Rectal smooth muscle tissue (tissue), 1 donor: Measurements from ENCODE around the gene ELAVL4.
"Not testable (repeated sequence)": the region's sequence is repeated elsewhere in the genome, so short reads cannot be mapped to it uniquely, and the experiment has no call there.

Experiments
- H3K27ac ChIP-seq: one replicate; pipeline ENCODE4 v1.7.0; 2013; ENCODE audit warnings: low read depth, low read length, inconsistent platforms
- H3K27me3 ChIP-seq: one replicate; pipeline ENCODE4 v1.7.0; 2013; ENCODE audit warnings: low read length; ENCODE audit not compliant: control insufficient read depth, insufficient read depth
- H3K36me3 ChIP-seq: one replicate; pipeline ENCODE4 v1.7.0; 2013; ENCODE audit warnings: low read length; ENCODE audit not compliant: control insufficient read depth, insufficient read depth
- H3K4me1 ChIP-seq: one replicate; pipeline ENCODE4 v1.7.0; 2013; ENCODE audit warnings: low read length; ENCODE audit not compliant: control insufficient read depth, insufficient read depth
- H3K4me3 ChIP-seq: one replicate; pipeline ENCODE4 v1.7.0; 2013; ENCODE audit warnings: low read length
- H3K9ac ChIP-seq: one replicate; pipeline ENCODE4 v1.7.0; 2013; ENCODE audit warnings: low read length

ELAVL4 gene

DNA sequence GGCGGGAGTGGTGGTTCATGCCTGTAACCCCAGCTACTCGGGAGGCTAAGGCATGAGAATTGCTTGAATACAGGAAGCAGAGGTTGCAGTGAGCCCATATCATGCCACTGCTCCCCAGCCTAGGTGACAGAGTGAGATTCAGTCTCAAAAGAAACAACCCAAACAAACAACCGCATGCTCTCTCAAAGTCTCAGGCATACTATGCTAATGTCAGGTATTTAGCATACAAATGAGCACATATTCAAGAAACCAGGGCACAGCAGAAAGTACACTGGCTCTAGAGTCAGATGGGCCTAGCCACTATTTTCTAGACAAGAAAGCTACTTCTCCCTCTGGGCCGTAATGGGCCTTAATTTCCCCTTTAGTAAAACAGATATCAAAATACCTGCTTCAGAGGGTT, 55.0 kb downstream of the ELAVL4 start:
- Histone ChIP-seq H3K4me1 (no peaks in the 10 kb centered on the region), H3K27ac (no peak overlapping the region), H3K36me3 (no peaks in the 10 kb centered on the region), H3K4me3 (no peak overlapping the region), H3K9ac (no peak overlapping the region), H3K27me3 (no peaks in the 10 kb centered on the region)

DNA sequence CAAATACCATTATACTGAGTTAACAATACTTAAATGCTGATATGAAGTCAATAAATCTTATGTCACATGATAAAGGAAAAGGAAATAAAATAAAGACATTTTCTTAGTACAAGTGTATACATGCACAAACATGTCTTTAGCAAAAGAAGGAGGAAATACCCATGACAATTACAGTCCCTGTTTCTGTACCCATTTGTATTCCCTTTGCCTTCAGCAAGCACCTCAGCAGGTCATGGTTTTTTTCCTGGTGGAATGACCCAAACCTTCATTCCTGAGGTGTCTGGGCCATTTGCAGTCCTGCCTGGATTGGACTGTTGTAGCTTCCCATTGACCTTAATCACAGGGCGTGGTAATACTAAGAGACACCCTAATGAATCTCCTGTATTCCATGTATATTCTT, 57.6 kb downstream of the ELAVL4 start:
- not testable (repeated sequence) for H3K36me3 ChIP-seq, H3K27ac ChIP-seq, H3K27me3 ChIP-seq, H3K4me1 ChIP-seq, H3K9ac ChIP-seq, H3K4me3 ChIP-seq

- Histone ChIP-seq H3K27me3 (no peaks in the 10 kb centered on the region), H3K4me1 (no peaks in the 10 kb centered on the region), H3K27ac (no peak overlapping the region), H3K4me3 (no peak overlapping the region), H3K9ac (no peak overlapping the region), H3K36me3 (no peaks in the 10 kb centered on the region)
These were observed 63.6 kb downstream of the ELAVL4 start for GRCh38 chr1:50172299-50172698.

- Histone ChIP-seq H3K36me3 (no peaks in the 10 kb centered on the region), H3K27me3 (no peaks in the 10 kb centered on the region), H3K4me1 (no peaks in the 10 kb centered on the region), H3K9ac (no peak overlapping the region), H3K27ac (no peak overlapping the region), H3K4me3 (no peak overlapping the region)
These were observed 65.4 kb downstream of the ELAVL4 start for GRCh38 chr1:50174101-50174500.

DNA sequence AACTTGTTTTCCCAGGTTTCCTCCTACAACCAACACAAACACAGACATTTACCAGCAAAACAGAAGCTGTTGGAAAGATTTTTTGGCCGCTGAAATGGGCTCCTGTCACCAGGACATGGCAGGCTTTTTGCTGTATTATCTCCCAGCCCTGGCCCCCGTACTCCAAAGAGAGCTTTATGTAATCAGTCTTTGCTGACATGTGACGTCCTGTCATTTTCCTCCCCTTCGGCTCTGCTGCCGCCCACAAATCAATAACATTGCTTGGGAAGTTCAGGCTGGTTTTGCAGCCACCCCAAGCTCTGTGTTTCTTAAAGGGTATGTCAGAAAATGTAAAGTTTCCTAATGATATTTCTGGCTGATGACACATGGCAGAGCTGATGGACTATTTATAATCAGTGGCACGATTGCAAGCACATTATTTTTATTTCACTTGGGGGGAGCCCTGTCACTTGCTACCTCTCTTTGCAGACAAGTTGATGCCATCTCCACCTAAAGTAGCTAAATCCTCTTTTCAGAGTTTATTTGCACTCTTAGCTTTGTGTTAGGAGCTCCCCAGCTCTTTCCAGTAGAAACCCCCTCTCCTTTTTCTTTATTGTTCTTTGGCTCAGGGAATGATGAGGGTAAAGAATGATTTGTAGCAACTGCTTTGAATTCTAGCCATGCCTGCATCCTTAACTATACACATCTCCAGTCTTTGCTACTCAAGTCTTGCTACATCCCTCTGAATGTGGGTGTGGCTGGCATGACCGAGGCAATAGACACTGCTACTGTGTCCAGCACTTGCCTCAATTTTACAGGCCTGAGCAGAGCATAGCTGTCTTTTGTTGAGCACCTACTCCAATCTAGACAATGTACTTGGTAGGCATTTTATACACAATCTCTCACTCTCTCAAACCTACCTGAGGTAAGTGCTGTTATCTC, 67.3 kb downstream of the ELAVL4 start:
- Histone ChIP-seq H3K9ac (no peak overlapping the region), H3K27me3 (no peaks in the 10 kb centered on the region), H3K4me3 (no peak overlapping the region), H3K4me1 (no peaks in the 10 kb centered on the region), H3K36me3 (no peaks in the 10 kb centered on the region), H3K27ac (no peak overlapping the region)

- Histone ChIP-seq H3K36me3 (no peaks in the 10 kb centered on the region), H3K9ac (no peak overlapping the region), H3K4me3 (no peak overlapping the region), H3K27me3 (no peaks in the 10 kb centered on the region), H3K4me1 (no peaks in the 10 kb centered on the region), H3K27ac (no peak overlapping the region)
These were observed 69.3 kb downstream of the ELAVL4 start for GRCh38 chr1:50177994-50178393.

DNA sequence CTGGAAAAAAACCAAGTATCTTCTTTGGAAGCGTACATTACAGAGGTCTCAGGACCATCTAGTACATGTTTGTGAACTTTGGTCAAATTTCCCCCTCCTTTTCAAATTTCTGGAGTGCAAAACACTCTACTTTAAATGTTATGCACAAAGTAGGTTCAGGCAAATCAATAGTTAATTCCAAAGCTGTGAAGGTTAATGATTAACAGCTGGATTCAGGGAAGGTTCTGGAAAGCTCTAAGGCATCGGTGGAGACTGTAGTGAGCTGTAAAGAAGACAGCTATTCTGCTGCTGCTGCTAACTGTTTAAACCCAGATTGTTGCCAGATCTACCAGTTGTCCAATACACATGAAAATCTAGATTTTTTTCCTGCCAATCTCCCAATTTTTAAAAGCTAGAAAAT, 70.9 kb downstream of the ELAVL4 start:
- Histone ChIP-seq H3K4me3 (no peak overlapping the region), H3K36me3 (no peaks in the 10 kb centered on the region), H3K9ac (no peak overlapping the region), H3K27ac (no peak overlapping the region), H3K27me3 (no peaks in the 10 kb centered on the region), H3K4me1 (no peaks in the 10 kb centered on the region)

DNA sequence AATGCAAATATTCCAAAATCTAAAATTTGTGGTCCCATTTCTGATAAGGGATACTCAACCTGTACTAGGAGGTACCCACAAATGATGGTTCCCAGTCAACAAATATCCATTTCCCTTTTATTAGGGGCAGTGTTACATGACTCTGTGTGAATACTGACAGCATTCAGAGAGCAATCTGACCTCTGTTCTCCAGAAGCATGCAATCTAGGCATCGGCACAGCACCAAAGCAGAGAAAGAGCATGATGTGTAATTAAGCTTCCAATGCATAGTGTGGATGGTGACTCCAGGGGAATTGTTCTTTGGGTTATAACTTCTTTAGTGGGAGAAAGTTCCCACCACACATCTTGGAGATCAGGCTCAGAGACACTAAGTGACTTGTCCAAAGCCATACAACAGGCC, 71.6 kb downstream of the ELAVL4 start:
- Histone ChIP-seq H3K9ac (no peak overlapping the region), H3K4me1 (no peaks in the 10 kb centered on the region), H3K27ac (no peak overlapping the region), H3K36me3 (no peaks in the 10 kb centered on the region), H3K27me3 (no peaks in the 10 kb centered on the region), H3K4me3 (no peak overlapping the region)

DNA sequence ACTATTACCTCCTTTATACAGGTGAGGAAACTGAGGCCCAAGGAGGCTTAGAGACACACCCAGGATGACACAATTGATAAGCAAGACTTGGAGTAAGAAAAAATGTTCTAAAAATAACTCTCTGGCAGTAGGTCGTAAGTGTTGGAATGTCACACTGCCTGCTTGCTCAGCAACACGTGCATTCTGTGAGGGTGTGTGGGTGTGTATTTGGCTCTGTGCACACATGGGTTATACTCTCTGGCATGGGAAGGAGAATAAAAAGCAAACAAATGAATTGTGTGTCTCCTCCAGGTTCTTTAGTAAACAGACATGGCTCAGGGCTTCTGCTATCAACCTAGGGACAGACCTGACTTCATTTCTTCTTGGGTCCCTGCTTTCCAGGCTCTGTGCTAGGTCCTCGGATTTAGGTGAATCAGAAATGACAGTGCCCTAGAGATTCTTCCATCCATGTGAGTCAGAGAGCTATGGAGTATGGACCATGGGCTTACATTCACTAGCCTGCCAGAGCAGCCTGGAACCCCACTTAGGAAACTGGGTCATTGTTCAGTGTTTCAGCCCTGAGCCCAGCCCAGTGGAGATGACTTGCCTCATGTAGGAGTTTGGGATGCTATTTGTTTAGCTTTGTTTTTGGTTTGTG, 72.4 kb downstream of the ELAVL4 start:
- Histone ChIP-seq H3K4me1 (no peaks in the 10 kb centered on the region), H3K27me3 (no peaks in the 10 kb centered on the region), H3K36me3 (no peaks in the 10 kb centered on the region), H3K27ac (no peak overlapping the region), H3K4me3 (no peak overlapping the region), H3K9ac (no peak overlapping the region)

GRCh38 chr1:50183378-50184133, 74.8 kb downstream of the ELAVL4 start:
- H3K4me1 ChIP-seq, result no peaks in the 10 kb centered on the region
- H3K9ac ChIP-seq, result no peak overlapping the region
- no peaks in the 10 kb centered on the region for H3K36me3 ChIP-seq
- H3K4me3 ChIP-seq, result no peak overlapping the region
- no peak overlapping the region for H3K27ac ChIP-seq
- no peaks in the 10 kb centered on the region for H3K27me3 ChIP-seq

GRCh38 chr1:50189369-50189768, 80.6 kb downstream of the ELAVL4 start:
- H3K4me3 ChIP-seq, result no peak overlapping the region
- no peaks in the 10 kb centered on the region for H3K27me3 ChIP-seq
- H3K36me3 ChIP-seq, result no peaks in the 10 kb centered on the region
- no peaks in the 10 kb centered on the region for H3K4me1 ChIP-seq
- H3K9ac ChIP-seq, result no peak overlapping the region
- no peak overlapping the region for H3K27ac ChIP-seq

DNA sequence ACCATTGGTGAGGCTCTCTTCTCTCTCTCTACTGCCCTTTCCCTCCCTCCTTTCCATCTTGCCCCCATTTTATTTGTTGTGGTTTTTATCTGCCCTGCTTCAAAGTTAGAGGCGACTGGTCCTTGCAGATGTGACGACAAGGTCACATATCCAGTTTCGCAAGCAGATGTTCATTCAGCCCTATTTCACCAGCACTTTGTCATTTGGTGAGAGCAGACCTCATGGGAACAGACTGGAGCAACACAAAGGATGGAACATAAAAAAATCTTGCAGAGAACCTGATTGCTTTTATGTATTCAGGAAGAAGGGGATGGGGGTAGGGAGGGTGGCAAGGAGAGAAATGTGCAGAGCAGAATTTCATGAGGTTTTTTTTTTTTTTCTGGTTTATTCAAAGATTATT, 84.3 kb downstream of the ELAVL4 start:
- Histone ChIP-seq H3K4me1 (no peaks in the 10 kb centered on the region), H3K9ac (no peak overlapping the region), H3K27me3 (peaks cover 1% of the 10 kb centered on the region)

More for the DNA sequence above, 84.3 kb downstream of the ELAVL4 start:
- Histone ChIP-seq H3K36me3 (no peaks in the 10 kb centered on the region), H3K27ac (no peak overlapping the region), H3K4me3 (no peak overlapping the region)
